ENCODE measurements around the gene POLR3A. TPM values are rescaled to one million over a fixed set of nuclear protein-coding genes. Genes with fewer than 3 reads are reported as not detected.

POLR3A gene
- total and polyA plus RNA-seq, 2 of the 13 experiments (the other 11 are each of a cell fraction or from before 2014, with no cell fraction given), result 13.6 to 19.2 TPM

- no peak for TF ChIP-seq USF2 (IDR thresholded peaks at IDR 0.05; ENCODE audit: low read depth, low read length)
- TF ChIP-seq USF2 (CRISPR knock-in tag; IDR thresholded peaks at IDR 0.05; ENCODE audit: borderline replicate concordance), result no peak
- TF ChIP-seq ZNF124 (CRISPR knock-in tag; IDR thresholded peaks at IDR 0.05), result no peak
- TF ChIP-seq ZNF749 (CRISPR knock-in tag; IDR thresholded peaks at IDR 0.05; ENCODE audit: borderline replicate concordance), result no peak
- TF ChIP-seq ZNF446 (CRISPR knock-in tag; IDR thresholded peaks at IDR 0.05), result no peak
- no peak for TF ChIP-seq SMYD3 (CRISPR knock-in tag; IDR thresholded peaks at IDR 0.05)
- TF ChIP-seq ZNF781 (CRISPR knock-in tag; IDR thresholded peaks at IDR 0.05; ENCODE audit: borderline replicate concordance, not compliant biosample characterization), result no peak
- TF ChIP-seq MAZ (IDR thresholded peaks at IDR 0.05; ENCODE audit: borderline replicate concordance, low read depth, low read length), result no peak
- no peak for TF ChIP-seq MAZ (CRISPR knock-in tag; IDR thresholded peaks at IDR 0.05; ENCODE audit: low read depth)
- TF ChIP-seq ZHX2 (IDR thresholded peaks at IDR 0.05; ENCODE audit: low read depth), result no peak
- TF ChIP-seq ZHX2 (CRISPR knock-in tag; IDR thresholded peaks at IDR 0.05; ENCODE audit: borderline replicate concordance), result no peak
- TF ChIP-seq ZNF3 (CRISPR knock-in tag; IDR thresholded peaks at IDR 0.05), result 0 out of 2 replicates have a peak, but pooled peaks have one; percentile 60
- TF ChIP-seq SIN3B (IDR thresholded peaks at IDR 0.05; ENCODE audit: low read length), result no peak
- no peak for TF ChIP-seq TARDBP (CRISPR knock-in tag; IDR thresholded peaks at IDR 0.05)
- TF ChIP-seq ZNF574 (CRISPR knock-in tag; IDR thresholded peaks at IDR 0.05), result no peak
- TF ChIP-seq SMARCC2 (IDR thresholded peaks at IDR 0.05), result no peak
- no peak for TF ChIP-seq HIVEP1 (CRISPR knock-in tag; IDR thresholded peaks at IDR 0.05)
- TF ChIP-seq CBFB (CRISPR knock-in tag; IDR thresholded peaks at IDR 0.05), result no peak
- TF ChIP-seq ZNF556 (CRISPR knock-in tag; IDR thresholded peaks at IDR 0.05; ENCODE audit: borderline replicate concordance), result 0 out of 2 replicates have a peak, but pooled peaks have one; percentile 44
Observed at GRCh38 chr10:77927402-77928246, 101.7 kb downstream of the POLR3A start (continued).
